ENCODE measurements around the gene HIP1R.
"Not testable (repeated sequence)": the region's sequence is repeated elsewhere in the genome, so short reads cannot be mapped to it uniquely, and the experiment has no call there.

DNA sequence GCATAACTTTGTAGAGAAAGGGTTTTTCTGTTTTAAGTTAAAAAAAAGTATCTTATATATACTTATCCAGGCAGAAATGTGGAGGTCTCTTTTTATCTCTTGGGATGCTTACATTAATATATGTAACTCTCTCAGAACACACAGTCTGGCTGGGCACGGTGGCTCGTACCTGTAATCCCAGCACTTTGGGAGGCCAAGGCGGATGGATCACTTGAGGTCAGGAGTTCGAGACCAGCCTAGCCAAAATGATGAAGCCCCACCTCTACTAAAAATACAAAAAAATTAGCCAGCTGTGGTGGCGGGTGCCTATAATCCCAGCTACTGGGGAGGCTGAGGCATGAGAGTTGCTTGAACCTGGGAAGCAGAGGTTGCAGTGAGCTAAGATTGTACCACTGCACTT lies 41.0 kb downstream of the HIP1R start:
- TF ChIP-seq, protein P1, sequence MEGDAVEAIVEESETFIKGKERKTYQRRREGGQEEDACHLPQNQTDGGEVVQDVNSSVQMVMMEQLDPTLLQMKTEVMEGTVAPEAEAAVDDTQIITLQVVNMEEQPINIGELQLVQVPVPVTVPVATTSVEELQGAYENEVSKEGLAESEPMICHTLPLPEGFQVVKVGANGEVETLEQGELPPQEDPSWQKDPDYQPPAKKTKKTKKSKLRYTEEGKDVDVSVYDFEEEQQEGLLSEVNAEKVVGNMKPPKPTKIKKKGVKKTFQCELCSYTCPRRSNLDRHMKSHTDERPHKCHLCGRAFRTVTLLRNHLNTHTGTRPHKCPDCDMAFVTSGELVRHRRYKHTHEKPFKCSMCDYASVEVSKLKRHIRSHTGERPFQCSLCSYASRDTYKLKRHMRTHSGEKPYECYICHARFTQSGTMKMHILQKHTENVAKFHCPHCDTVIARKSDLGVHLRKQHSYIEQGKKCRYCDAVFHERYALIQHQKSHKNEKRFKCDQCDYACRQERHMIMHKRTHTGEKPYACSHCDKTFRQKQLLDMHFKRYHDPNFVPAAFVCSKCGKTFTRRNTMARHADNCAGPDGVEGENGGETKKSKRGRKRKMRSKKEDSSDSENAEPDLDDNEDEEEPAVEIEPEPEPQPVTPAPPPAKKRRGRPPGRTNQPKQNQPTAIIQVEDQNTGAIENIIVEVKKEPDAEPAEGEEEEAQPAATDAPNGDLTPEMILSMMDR (IDR thresholded peaks at IDR 0.05), result not testable (repeated sequence)
- not testable (repeated sequence) for TF ChIP-seq ZFX (IDR thresholded peaks at IDR 0.05; ENCODE audit: borderline replicate concordance)
